A673 (cell line): Measurements from ENCODE around the gene OMG.

ENCODE experiments used
- CTCF ChIP-seq: fragments of 300-800, 200-600 bp; sonication (generic); conservative IDR thresholded peaks from 2 replicates; pipeline ENCODE4 v1.5.1; 2017; ENCODE audit warnings: low read depth, mild to moderate bottlenecking, antibody characterized with exemption, low read length, moderate library complexity, mixed read lengths
- EZH2 ChIP-seq: fragments of 200-600 bp; sonication (generic); IDR thresholded peaks from 2 replicates; pipeline ENCODE4 v1.6.1; 2017; ENCODE audit warnings: borderline replicate concordance, low read depth, mild to moderate bottlenecking, mixed read lengths, antibody characterized with exemption, low read length; ENCODE audit not compliant: poor library complexity, severe bottlenecking

DNA sequence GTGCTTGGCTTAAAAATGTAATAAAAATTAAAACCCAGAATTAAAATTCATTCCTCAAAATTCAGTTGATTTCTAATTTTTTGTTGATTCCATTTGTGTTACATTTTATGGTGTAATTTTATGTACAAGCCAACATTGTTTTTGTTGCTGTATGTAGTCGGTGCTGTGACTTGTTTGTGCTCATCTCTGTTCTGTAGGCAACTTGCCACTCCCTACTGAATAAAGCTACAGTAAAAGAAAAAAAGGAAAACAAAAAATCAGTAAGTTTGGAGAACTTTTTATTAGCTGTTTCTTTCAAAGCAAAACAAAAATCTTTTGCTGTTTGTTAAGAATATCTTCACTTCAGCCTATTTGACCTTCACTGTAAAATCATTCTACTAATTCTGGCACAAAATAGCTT is 44.3 kb downstream of the OMG start:
- TF ChIP-seq CTCF: no peak
- TF ChIP-seq EZH2: no peak
